HepG2 (cell line): ENCODE measurements around the gene HOXD1. TPM values are rescaled to one million over a fixed set of nuclear protein-coding genes. Genes with fewer than 3 reads are reported as not detected.

ENCODE experiments used
- ATAC-seq: fragments of 200-7000 bp; cut with Tn5 transposase; 3 replicates; pipeline ENCODE4 v1.9.1; 2020; ENCODE audit warnings: mild to moderate bottlenecking, moderate library complexity
- BruUV-seq: library from RNA; stranded (reverse); fragments of 400-500 nt; replicated peaks from 2 replicates; lab custom pipeline; 2021; lab: Mats Ljungman, UMichigan
- CTCF ChIA-PET: fragments of 300-600 bp; formaldehyde crosslinking; extraction: SDS; loops from one replicate; lab custom pipeline; 2021; ENCODE audit warnings: low total read pairs, inconsistent platforms, low intra/inter-chr PET ratio; lab: Yijun Ruan, JAX
- POLR2A ChIA-PET: fragments of 350-600 bp; sonication (Branson Sonifier 250); formaldehyde crosslinking; loops from one replicate; lab custom pipeline; 2020; ENCODE audit warnings: antibody characterized with exemption, inconsistent platforms; lab: Yijun Ruan, JAX
- DNase-seq: peaks from one replicate; pipeline ENCODE4 v3.0.0-alpha.2; 2015; ENCODE audit warnings: low spot score
- FAIRE-seq: peaks from 3 replicates; lab custom pipeline; 2011; peaks lifted over from hg19 to GRCh38; lab: Jason Lieb, UNC
- H2AFZ ChIP-seq: one replicate; pipeline ENCODE4 v1.6.1; 2011; ENCODE audit warnings: low read length, inconsistent platforms
- H3K27ac ChIP-seq: fragments of 300-600 bp; 3 replicates; pipeline ENCODE4 v1.8.0; 2011; ENCODE audit warnings: mixed run types, mild to moderate bottlenecking, mixed read lengths, low read length, inconsistent platforms; ENCODE audit not compliant: insufficient read depth; ENCODE audit errors: extremely low read length
- H3K27me3 ChIP-seq, 2 experiments: fragments of 200-600 bp in 1 of 2; 2 replicates in 1 of 2; 3 replicates in 1 of 2; pipeline versions ENCODE4 v1.6.0 to v1.8.0; 2011; ENCODE audit warnings: low read length in 2 of 2, mild to moderate bottlenecking in 2 of 2, moderate library complexity in 2 of 2, inconsistent platforms in 1 of 2; ENCODE audit not compliant: insufficient read depth in 2 of 2, control insufficient read depth in 1 of 2
- H3K36me3 ChIP-seq, 2 experiments: fragments of 200-600 bp in 1 of 2; replicated peaks in 1 of 2; 2 replicates in 1 of 2; 3 replicates in 1 of 2; pipeline versions ENCODE4 v1.5.1 to v1.8.0; 2011; ENCODE audit warnings: low read length in 2 of 2, inconsistent platforms in 1 of 2; ENCODE audit not compliant: insufficient read depth in 2 of 2, control insufficient read depth in 1 of 2
- H3K4me1 ChIP-seq: 2 replicates; pipeline ENCODE4 v1.5.1; 2012; ENCODE audit warnings: low read length, inconsistent platforms; ENCODE audit not compliant: insufficient read depth
- H3K4me2 ChIP-seq: 2 replicates; pipeline ENCODE4 v1.6.0; 2011; ENCODE audit warnings: low read depth, low read length, inconsistent platforms
- H3K4me3 ChIP-seq, 3 experiments: fragments of 200-600 bp in 1 of 3; sonication (generic), shearing (Covaris generic) in 1 of 3; replicated peaks in 1 of 3; 2 replicates each; pipeline ENCODE4 v1.5.1; 2011 to 2016; ENCODE audit warnings: low read length in 3 of 3, inconsistent platforms in 2 of 3, low read depth in 2 of 3, mild to moderate bottlenecking in 2 of 3, control low read depth in 1 of 3, mixed read lengths in 1 of 3; ENCODE audit not compliant: insufficient read depth in 1 of 3
- H3K79me2 ChIP-seq: one replicate; pipeline ENCODE4 v1.6.1; 2011; ENCODE audit warnings: low read length, inconsistent platforms; ENCODE audit not compliant: insufficient read depth
- H3K9ac ChIP-seq: 2 replicates; pipeline ENCODE4 v1.6.0; 2011; ENCODE audit warnings: mild to moderate bottlenecking, low read depth, low read length, inconsistent platforms; ENCODE audit not compliant: insufficient read depth
- H3K9me3 ChIP-seq: 2 replicates; pipeline ENCODE4 v1.5.1; 2012; ENCODE audit warnings: mild to moderate bottlenecking, low read length
- H4K20me1 ChIP-seq: 2 replicates; pipeline ENCODE4 v1.6.0; 2011; ENCODE audit warnings: inconsistent platforms, mild to moderate bottlenecking, low read length, moderate library complexity; ENCODE audit not compliant: insufficient read depth
- AGO2 ChIP-seq: fragments of 200-400 bp; formaldehyde crosslinking; optimal IDR thresholded peaks from 2 replicates; pipeline ENCODE3; 2017; ENCODE audit warnings: mild to moderate bottlenecking, low read depth, low read length, moderate library complexity
- CREBL2 ChIP-seq: sonication (generic); formaldehyde crosslinking; IDR thresholded peaks from 2 replicates; pipeline ENCODE4 v1.8.1; 2023; ENCODE audit warnings: missing genetic modification reagents, mild to moderate bottlenecking, borderline replicate concordance
- LBX2 ChIP-seq: sonication (generic); formaldehyde crosslinking; IDR thresholded peaks from 2 replicates; pipeline ENCODE4 v1.5.0; 2020; ENCODE audit warnings: missing genetic modification reagents, mild to moderate bottlenecking, borderline replicate concordance
- MATR3 ChIP-seq: sonication (generic); formaldehyde crosslinking; IDR thresholded peaks from 2 replicates; pipeline ENCODE4 v1.4.0; 2020; ENCODE audit warnings: missing genetic modification reagents
- RBFOX2 ChIP-seq: fragments of 200-400 bp; formaldehyde crosslinking; IDR thresholded peaks from 2 replicates; pipeline ENCODE4 v1.6.1; 2017; ENCODE audit warnings: low read depth, mild to moderate bottlenecking, low read length
- SETDB1 ChIP-seq: sonication (generic); formaldehyde crosslinking; IDR thresholded peaks from 2 replicates; pipeline ENCODE4 v1.5.1; 2020; ENCODE audit warnings: missing genetic modification reagents, mild to moderate bottlenecking, borderline replicate concordance
- ZBTB33 ChIP-seq: sonication (generic); formaldehyde crosslinking; IDR thresholded peaks from 2 replicates; pipeline ENCODE4 v1.4.0; 2020; ENCODE audit warnings: missing genetic modification reagents
- ZBTB38 ChIP-seq: sonication (generic); formaldehyde crosslinking; IDR thresholded peaks from 2 replicates; pipeline ENCODE4 v1.5.1; 2020; ENCODE audit warnings: mild to moderate bottlenecking, missing genetic modification reagents
- ZFP91 ChIP-seq: sonication (generic); formaldehyde crosslinking; IDR thresholded peaks from 2 replicates; pipeline ENCODE4 v1.9.0; 2022; ENCODE audit warnings: missing genetic modification reagents, mild to moderate bottlenecking, borderline replicate concordance
- ZKSCAN8 ChIP-seq: IDR thresholded peaks from 2 replicates; pipeline ENCODE4 v1.6.1; 2016; ENCODE audit warnings: borderline replicate concordance, missing genetic modification reagents, missing compliant biosample characterization
- ZNF567 ChIP-seq: sonication (generic); formaldehyde crosslinking; IDR thresholded peaks from 2 replicates; pipeline ENCODE4 v1.8.1; 2023; ENCODE audit warnings: mild to moderate bottlenecking, missing genetic modification reagents, borderline replicate concordance
- WGBS: methylation state at CpG from one replicate; pipeline ENCODE4 v1.1.6; 2017; ENCODE audit warnings: low lambda C conversion rate; 5-methylcytosine and 5-hydroxymethylcytosine counted together
- in situ Hi-C: cut with HindIII; loops from 2 replicates; pipeline ENCODE4 v1.10.0; 2017; ENCODE audit warnings: low pct_unique_long_range_greater_than_20kb; ENCODE audit not compliant: extremely low pct_ligation_motif_present
- intact Hi-C: fragments of 100-400 bp; cut with micrococcal nuclease; formaldehyde crosslinking; loops from one replicate; pipeline ENCODE4 v1.10.0; 2022; ENCODE audit not compliant: unreplicated experiment
- polyA plus RNA-seq, 8 experiments: library from polyadenylated mRNA; depleted of rRNA in 3 of 8; stranded (reverse) in 7 of 8; unstranded in 1 of 8; fragments of >200 nt; fragmentation: Illumina TruSeq in 4 of 8; extraction: Trizol in 4 of 8; gene quantifications; 2 replicates each; pipeline versions ENCODE4 v1.2.1 to v1.2.3, GENCODE V29; 2011 to 2016; ENCODE audit warnings: low read depth in 4 of 8, missing spikeins in 1 of 8, mixed read lengths in 1 of 8; ENCODE audit not compliant: insufficient read depth in 1 of 8
- total RNA-seq, 5 experiments: library from RNA; depleted of rRNA; stranded (reverse); fragments of >200 nt; fragmentation: Illumina TruSeq; extraction: Trizol; gene quantifications; 2 replicates each; pipeline ENCODE4 v1.2.3, GENCODE V29; 2016; ENCODE audit warnings: low read depth in 1 of 5

HOXD1 gene
- total and polyA plus RNA-seq, 2 of the 13 experiments (the other 11 are each of a cell fraction or from before 2014, with no cell fraction given), result 10.0 to 22.3 TPM

- peaks cover 13% of the 10 kb centered on the region for H3K79me2 ChIP-seq
- no peaks in the 10 kb centered on the region for H3K9me3 ChIP-seq
- intact Hi-C loops (no loop called here), in situ Hi-C loops (no loop called here)
- H3K9ac ChIP-seq, result no peak overlapping the region
- no peak for FAIRE-seq
- no peaks in the 10 kb centered on the region; a peak in 2 of 5 replicates for H3K27me3 ChIP-seq
- peaks cover 2 to 46% of the 10 kb centered on the region in 2 experiments for H3K36me3 ChIP-seq
- CTCF ChIA-PET, result no interaction called here
- H3K27ac ChIP-seq, result no peak overlapping the region
- peaks cover 4% of the 10 kb centered on the region; the same call in 1 of the 2 replicates for H4K20me1 ChIP-seq
- H3K4me3 ChIP-seq, result no peak overlapping the region
- POLR2A ChIA-PET, result interaction anchor here (1.2 kb wide), 1 partner anchor 9 kb away, joined by 4 read pairs; no protein-coding TSS in a partner anchor
- H3K4me2 ChIP-seq, result no peak overlapping the region
- no peak for DNase-seq
- H2AFZ ChIP-seq, result no peak overlapping the region
- WGBS, result 89% methylated on average over 61 of the region's 68 CpGs
- no peak for ATAC-seq
- peaks cover 33% of the 10 kb centered on the region for H3K4me1 ChIP-seq
- TF ChIP-seq AGO2 (peak; percentile 69), ZNF567 (CRISPR knock-in tag) (no peak), CREBL2 (CRISPR knock-in tag) (no peak), ZBTB38 (CRISPR knock-in tag) (peak; percentile 44; the same call in 1 of the 2 replicates), MATR3 (no peak), ZKSCAN8 (no peak), ZBTB33 (0 out of 2 replicates have a peak, but pooled peaks have one; percentile 49), RBFOX2 (peak; percentile 58), SETDB1 (no peak), ZFP91 (CRISPR knock-in tag) (0 out of 2 replicates have a peak, but pooled peaks have one; percentile 28), LBX2 (CRISPR knock-in tag) (no peak)
- BruUV-seq, result no TSS peak
Observed at GRCh38 chr2:176178038-176178756, 10.3 kb upstream of the HOXD1 start.
